Measurements from ENCODE around the gene CAPRIN1.
A peak's percentile ranks its signal among the peaks of the same experiment; 100 is the strongest.
"Not testable (repeated sequence)": the region's sequence is repeated elsewhere in the genome, so short reads cannot be mapped to it uniquely, and the experiment has no call there.

The CAPRIN1 gene

GRCh38 chr11:34052036-34052607 is 591 bp downstream of the CAPRIN1 start:
- DNase-seq = peak; percentile 87 to 97 (median 92)

DNA sequence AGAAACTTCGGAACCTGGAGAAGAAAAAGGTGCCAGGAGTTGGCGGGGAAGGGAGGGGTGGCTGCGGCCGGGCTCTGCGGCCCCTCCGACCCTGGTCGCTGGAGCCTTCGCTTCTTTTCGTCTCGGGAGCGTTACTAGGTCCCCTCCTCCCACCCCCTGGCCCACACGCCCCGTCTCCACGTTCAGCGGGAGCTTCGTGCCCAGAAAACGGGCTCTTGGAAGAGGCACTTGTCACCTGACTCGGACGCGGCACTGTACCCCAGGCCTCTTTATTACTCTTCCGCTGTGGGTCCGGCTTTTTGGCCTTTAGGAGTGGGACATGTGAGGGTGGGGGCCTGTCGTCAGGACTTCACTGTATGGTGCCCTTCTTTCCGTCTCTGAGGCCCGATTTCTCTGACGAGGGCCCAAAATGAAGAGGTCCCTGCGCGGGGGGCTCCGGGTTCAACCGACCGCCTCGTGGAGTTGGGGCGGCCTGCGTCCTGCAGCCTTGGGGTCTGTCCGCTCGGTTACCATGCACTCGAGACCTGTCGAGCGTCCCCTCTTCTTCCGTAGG is 1.2 kb downstream of the CAPRIN1 start:
- DNase-seq = peak; percentile 22 to 49 (median 27)

- DNase-seq = peak; percentile 86 to 91 (median 86)
These were observed 1.7 kb downstream of the CAPRIN1 start for GRCh38 chr11:34053161-34053686.

DNA sequence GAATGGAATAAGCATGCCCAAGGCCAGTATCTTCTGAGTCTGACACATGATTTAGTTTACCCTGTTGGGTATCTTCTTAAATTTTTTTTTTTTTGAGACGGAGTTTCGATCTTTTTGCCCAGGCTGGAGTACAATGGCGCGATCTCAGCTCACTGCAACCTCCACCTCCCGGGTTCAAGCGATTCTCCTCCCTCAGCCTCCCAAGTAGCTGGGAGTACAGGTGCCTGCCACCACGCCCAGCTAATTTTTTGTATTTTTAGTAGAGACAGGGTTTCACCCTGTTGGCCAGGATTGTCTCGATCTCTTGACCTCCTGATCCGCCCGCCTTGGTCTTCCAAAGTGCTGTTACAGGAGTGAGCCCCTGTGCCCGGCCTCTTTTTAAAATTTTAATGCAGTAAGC is 2.8 kb downstream of the CAPRIN1 start:
- DNase-seq = not testable (repeated sequence)

GRCh38 chr11:34055218-34056000 is 3.9 kb downstream of the CAPRIN1 start:
- DNase-seq = no peak

DNA sequence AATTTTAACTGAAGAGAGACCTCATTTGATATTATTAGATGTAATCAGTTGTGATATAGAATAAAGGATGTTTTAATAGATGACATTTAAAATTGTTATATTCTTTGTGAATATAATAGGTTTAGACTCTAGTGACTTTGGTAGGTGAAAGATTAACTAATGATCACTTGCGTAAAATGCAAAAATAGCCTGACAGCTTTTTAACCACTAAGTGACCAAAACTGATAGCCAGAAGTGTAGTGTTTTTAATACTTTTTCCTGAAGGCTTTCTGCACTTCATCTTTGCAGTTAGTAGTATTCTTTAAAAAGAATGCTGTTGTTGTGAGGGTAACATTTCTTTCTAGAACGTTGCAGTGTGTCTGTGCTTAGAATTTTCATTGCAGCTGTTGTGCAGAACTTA is 5.1 kb downstream of the CAPRIN1 start:
- no peak for DNase-seq

DNA sequence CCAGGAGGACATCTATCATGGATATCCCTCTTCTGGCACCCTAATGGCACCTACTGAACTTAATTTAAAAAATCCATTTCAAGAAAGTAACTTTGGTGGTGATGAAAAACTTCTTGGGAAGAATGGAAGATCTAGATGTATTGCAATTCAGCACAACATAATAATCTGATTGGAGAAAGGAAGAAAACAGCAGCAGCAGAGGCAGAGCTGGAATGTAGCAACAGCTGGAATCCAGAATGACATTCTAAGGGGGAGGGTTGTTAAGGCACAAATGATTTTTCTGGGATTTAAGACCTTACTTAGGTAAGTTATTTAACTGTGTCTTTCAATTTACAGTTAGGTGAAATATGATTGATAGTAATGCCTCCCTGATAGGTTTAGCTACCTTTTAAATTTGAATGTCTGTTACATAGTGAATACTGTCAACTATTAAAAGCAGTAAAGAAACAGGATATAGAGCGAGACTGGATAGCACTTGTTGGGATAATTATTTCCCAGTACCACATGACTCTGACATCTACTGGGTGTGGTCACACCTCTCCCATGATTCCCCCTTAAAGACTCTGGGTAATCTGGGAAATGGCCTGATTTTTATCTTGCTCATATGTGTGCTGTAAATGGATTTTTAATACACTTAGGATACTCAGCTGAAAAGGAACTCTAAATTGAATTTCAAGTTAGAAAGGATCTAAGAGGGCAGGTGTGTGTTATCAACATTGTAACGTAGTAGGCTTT is 11.7 kb downstream of the CAPRIN1 start:
- DNase-seq = no peak

GRCh38 chr11:34064291-34064690 is 12.8 kb downstream of the CAPRIN1 start:
- DNase-seq = peak in 2 of 3 donors; percentile 17 to 29

DNA sequence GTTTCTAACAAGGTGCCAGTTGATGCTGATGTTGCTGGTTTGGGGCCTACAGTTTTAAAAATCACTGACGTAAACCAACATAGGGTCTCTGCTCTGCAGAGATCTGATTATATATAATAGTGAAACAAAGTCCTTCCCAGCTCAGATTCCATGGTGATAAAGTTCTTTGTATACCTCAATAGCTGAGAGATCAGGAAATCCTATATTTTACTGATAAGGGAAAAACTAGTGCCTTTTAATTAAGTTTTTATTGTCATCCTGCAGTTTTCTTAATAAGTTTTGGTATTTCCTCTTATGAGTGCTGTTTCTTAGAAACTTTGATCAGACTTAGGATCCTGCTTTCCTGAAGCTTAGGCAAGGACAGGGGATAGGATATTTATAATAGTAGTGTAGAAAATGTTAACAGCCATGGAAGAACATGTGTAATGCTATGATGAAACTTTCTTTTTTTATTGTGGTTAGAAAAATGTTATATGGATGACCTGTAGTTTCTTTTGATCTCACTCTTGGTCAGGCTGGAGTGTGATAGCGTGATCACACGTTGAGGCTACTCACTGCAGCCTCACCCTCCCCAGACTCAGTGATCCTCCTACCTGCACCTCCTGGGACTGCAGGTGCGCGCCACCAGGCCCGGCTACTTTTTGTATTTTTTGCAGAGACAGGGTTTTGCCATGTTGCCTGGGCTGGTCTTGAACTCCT is 14.1 kb downstream of the CAPRIN1 start:
- no peak for DNase-seq

DNA sequence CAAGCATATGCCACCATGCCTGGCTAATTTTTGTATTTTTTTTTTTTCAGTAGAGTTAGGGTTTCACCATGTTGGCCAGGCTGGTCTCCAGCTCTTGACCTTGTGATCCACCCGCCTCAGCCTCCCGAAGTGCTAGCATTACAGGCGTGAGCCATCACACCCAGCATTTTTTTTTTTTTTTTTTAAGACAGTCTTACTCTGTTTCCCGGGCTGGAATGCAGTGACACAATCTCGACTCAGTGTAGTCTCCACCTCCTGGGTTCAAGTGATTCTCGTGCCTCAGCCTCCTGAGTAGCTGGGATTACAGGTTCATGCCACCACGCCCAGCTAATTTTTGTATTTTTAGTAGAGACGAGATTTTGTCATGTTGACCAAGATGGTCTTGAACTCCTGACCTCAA is 15.2 kb downstream of the CAPRIN1 start:
- not testable (repeated sequence) for DNase-seq

DNA sequence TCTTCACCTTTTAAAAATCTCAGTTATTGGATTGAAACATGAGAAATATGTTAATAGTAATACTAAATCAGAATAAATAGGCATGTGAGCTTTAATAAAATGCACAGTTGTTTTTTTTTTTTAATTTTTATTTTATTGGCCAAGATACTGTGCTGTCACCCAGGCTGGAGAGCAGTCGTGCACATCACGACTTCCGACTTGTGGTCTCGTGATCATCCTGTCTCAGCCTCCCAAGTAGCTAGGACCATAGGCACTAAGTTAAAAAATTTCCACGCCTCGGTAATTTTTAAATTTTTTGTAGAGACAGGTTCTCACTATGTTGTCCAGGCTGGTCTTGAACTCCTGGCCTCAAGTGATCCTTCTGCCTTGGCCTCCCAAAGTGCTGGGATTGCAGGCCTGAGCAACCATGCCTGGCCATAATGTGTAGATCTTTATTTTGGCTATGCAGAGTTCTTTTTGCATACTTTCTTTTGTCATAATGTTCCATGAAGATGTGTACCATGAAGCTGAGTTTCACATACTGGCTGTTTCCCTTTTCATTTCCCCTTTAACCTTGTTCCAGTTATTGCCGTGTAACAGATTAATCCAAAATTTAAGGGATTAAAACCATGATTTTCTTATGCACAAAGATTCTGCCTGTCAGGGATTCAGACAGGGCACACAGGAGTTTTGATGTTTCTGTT is 16.0 kb downstream of the CAPRIN1 start:
- peak in 1 of 3 donors; percentile 17 for DNase-seq

- peak in 1 of 3 donors; percentile 20 for DNase-seq
These were observed 16.6 kb downstream of the CAPRIN1 start for GRCh38 chr11:34068111-34068510.

DNA sequence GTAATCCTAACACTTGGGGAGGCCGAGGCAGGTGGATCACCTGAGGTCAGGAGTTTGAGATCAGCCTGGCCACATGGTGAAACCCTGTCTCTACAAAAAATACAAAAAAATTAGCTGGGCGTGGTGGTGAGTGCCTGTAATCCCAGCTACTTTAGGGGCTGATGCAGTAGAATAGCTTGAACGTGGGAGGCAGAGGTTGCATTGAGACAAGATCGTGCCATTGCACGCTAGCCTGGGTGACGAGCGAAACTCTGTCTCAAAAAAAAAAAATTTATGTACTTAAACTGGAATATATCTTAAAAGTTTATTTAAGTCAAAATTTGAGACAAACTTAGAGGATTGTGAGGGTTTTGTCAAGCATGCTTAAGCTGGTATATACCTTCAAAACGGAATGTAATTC is 19.8 kb downstream of the CAPRIN1 start:
- DNase-seq = not testable (repeated sequence)

DNA sequence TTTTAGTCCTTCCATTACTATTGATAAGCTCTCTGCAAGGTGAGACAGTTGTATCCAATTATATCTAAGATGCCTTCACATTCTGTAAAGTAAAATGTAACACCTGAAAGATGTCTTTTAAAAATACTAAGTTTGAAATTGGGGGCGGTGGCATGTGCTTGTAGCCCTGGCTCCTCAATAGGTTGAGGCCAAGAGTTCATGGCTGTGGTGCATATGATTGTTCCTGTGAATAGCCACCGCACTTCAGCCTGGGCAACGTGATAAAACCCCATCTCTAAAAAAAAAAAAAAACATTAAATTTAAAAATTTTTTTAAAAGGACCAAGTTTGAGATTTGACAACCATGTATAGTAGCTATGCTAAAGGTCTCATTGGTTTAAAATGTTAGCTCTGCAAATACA is 20.5 kb downstream of the CAPRIN1 start:
- DNase-seq = no peak

DNA sequence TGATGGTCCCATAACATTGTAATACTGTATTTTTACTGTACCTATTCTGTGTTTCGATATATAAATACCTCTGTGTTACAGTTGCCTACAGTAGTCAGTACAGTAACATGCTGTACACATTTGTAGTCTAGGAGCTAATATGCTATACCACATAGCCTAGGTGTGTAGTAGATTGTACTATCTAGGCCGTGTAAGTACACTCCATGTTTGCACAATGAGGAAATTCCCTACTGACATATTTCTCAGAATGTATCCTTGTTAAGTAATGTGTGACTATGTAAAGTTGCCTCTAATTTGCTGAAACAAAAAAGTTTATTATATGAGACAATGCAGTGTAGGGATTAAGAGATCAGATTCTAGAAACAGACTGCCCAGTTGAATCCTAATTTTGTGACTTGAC is 21.3 kb downstream of the CAPRIN1 start:
- DNase-seq = peak; percentile 28 to 62 (median 30)

DNA sequence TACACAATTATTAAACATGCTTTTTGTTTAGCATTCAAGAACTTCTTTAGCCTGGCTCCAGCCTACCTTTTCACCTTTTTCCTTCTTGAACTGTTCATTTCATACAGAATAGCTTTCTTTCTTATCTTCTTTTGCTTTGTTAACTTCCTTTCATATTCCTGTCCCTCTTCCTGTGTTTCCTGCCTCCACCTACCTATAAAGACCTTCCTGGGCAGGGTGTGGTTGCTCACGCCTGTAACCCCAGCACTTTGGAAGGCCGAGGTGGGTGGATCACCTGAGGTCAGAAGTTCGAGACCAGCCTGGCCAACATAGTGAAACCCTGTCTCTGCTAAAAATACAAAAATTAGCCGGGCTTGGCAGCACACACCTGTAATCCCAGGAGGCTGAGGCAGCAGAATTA is 22.9 kb downstream of the CAPRIN1 start:
- DNase-seq = no peak

GRCh38 chr11:34075178-34075820 is 23.8 kb downstream of the CAPRIN1 start:
- DNase-seq = no peak

DNA sequence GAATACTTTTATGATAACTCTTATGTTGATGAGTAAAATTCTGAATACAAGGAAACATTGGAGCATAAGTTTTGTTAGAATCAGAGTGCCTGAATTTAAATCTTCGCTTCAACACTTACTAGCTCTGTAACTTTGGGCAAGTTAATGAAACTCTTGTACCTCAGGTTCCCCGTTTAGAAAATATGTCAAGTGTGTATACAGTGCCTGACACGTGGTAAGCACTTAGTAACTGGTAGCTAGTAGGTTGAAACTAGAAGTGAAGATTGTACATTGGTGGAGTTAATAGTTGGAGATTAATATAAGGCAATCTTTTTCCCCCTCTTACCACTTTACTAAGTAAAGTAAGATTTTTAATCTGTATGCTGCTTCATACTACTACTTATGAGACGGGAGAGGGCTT is 29.1 kb downstream of the CAPRIN1 start:
- no peak for DNase-seq

- no peak for DNase-seq
These were observed 33.1 kb downstream of the CAPRIN1 start for GRCh38 chr11:34084637-34085036.

DNA sequence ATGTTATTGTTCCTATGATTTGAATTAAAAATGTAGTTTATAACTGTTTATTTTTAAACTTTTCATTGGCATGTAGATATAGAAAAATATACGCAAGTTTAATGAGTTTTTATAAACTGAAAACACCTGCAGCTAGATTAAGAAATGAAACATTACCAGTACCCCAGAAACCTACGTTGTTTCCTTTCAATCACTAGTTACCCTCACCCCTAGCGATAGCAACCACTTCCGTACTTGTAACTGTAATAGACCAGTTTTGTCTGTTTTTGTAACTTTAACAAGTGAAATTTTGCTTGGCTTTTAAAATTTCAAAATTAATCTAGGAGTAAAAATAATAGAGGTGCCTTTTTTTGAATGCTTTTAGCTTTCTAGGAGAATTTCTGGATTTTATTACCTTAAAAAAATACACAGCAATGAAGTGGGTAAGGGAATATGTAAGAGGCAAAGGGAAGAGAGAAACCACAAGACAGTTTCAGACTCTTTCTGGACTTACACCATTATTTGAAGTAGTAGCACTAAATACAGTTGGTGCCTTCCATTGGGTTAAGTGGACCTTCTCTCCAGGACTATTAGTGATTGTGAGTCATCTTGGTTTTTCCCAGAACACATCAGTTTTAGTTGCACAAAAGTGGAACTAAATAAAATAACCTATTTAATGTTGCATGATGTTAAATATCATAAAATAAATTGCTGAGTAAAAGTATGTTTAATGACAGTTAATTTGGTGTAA is 35.2 kb downstream of the CAPRIN1 start:
- peak; percentile 51 to 76 (median 61) for DNase-seq

DNA sequence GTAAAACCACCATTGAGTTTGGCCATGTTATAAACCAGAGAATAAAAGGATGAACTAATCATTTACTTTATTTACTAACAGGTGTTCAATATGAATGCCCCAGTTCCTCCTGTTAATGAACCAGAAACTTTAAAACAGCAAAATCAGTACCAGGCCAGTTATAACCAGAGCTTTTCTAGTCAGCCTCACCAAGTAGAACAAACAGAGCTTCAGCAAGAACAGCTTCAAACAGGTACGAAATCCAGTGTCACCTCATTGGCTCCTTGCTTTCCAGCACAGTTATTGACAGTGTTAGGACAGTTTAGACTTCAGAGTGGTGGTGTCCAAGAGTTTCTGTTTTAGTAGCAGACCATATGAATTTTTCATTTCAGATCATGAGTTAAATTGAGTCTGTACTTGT is 40.3 kb downstream of the CAPRIN1 start:
- DNase-seq = no peak

All from suppressor macrophage treated with lipopolysaccharide for 1 hour (primary cell).